ENCODE data around the gene ROR2.

- TF ChIP-seq SP1 (IDR thresholded peaks at IDR 0.05) (no peak), BHLHE40 (IDR thresholded peaks at IDR 0.05; ENCODE audit: borderline replicate concordance) (no peak)
Observed at GRCh38 chr9:91710158-91710557, 239.9 kb downstream of the ROR2 start.

All from HEK293T (cell line).